Common myeloid progenitor, CD34-positive (primary cell): ENCODE results near the gene JUND. TPM values are rescaled to one million over a fixed set of nuclear protein-coding genes. Genes with fewer than 3 reads are reported as not detected.
"Not testable (repeated sequence)": the region's sequence is repeated elsewhere in the genome, so short reads cannot be mapped to it uniquely, and the experiment has no call there.

Source experiments
- CTCF ChIA-PET: fragments of 350-600 bp; sonication (Branson Sonifier 250); formaldehyde crosslinking; loops from one replicate; lab custom pipeline; 2021; ENCODE audit warnings: antibody characterized with exemption; lab: Charles Lee
- POLR2A ChIA-PET: fragments of 350-600 bp; sonication (Branson Sonifier 250); formaldehyde crosslinking; loops from one replicate; lab custom pipeline; 2021; ENCODE audit warnings: antibody characterized with exemption; lab: Charles Lee
- DNase-seq, 3 donors: peaks; one replicate each; pipeline versions ENCODE4 v3.0.0 to v3.0.0-alpha.2; 2013
- H3K27ac ChIP-seq, 2 experiments: 1 replicate in 1 of 2; 2 replicates in 1 of 2; pipeline ENCODE4 v1.7.0; 2013; ENCODE audit warnings: inconsistent platforms in 2 of 2, low read length in 2 of 2, mild to moderate bottlenecking in 2 of 2, low read depth in 1 of 2, moderate library complexity in 1 of 2; ENCODE audit not compliant: severe bottlenecking in 2 of 2, insufficient read depth in 1 of 2, poor library complexity in 1 of 2
- H3K27me3 ChIP-seq, 5 experiments: replicated peaks in 2 of 5; 1 replicate in 3 of 5; 2 replicates in 2 of 5; pipeline versions ENCODE4 v1.6.1 to v1.7.0; 2013; ENCODE audit warnings: low read length in 4 of 5, mild to moderate bottlenecking in 2 of 5, moderate library complexity in 2 of 5, inconsistent platforms in 1 of 5; ENCODE audit not compliant: insufficient read depth in 5 of 5, control insufficient read depth in 4 of 5
- H3K36me3 ChIP-seq, 4 experiments: 1 replicate in 2 of 4; 2 replicates in 2 of 4; pipeline versions ENCODE4 v1.6.1 to v1.7.0; 2013; ENCODE audit warnings: low read length in 3 of 4, control low read depth in 1 of 4, mild to moderate bottlenecking in 1 of 4; ENCODE audit not compliant: control insufficient read depth in 4 of 4, insufficient read depth in 4 of 4
- H3K4me1 ChIP-seq, 4 experiments: 1 replicate in 3 of 4; 2 replicates in 1 of 4; pipeline versions ENCODE4 v1.6.1 to v1.7.1; 2013; ENCODE audit warnings: low read length in 3 of 4, mild to moderate bottlenecking in 3 of 4, control low read depth in 1 of 4, inconsistent platforms in 1 of 4, moderate library complexity in 1 of 4; ENCODE audit not compliant: control insufficient read depth in 4 of 4, insufficient read depth in 4 of 4; ENCODE audit errors: control extremely low read depth in 1 of 4
- H3K4me3 ChIP-seq, 7 experiments: 1 replicate in 4 of 7; 2 replicates in 3 of 7; pipeline versions ENCODE4 v1.5.1 to v1.7.0; 2013; ENCODE audit warnings: mild to moderate bottlenecking in 7 of 7, low read length in 6 of 7, moderate library complexity in 6 of 7, inconsistent platforms in 2 of 7, low read depth in 2 of 7, control low read depth in 1 of 7; ENCODE audit not compliant: insufficient read depth in 4 of 7, control insufficient read depth in 1 of 7; ENCODE audit errors: extremely low read depth in 1 of 7
- H3K9me3 ChIP-seq, 5 experiments: 1 replicate in 4 of 5; 2 replicates in 1 of 5; pipeline versions ENCODE4 v1.6.1 to v1.7.1; 2013; ENCODE audit warnings: low read length in 4 of 5, mild to moderate bottlenecking in 2 of 5, inconsistent platforms in 1 of 5, low read depth in 1 of 5, moderate library complexity in 1 of 5; ENCODE audit not compliant: control insufficient read depth in 4 of 5, insufficient read depth in 2 of 5; ENCODE audit errors: control extremely low read depth in 1 of 5
- WGBS: methylation state at CpG from one replicate; pipeline ENCODE4 v1.1.5; 2013; ENCODE audit not compliant: insufficient coverage; 5-methylcytosine and 5-hydroxymethylcytosine counted together
- polyA plus RNA-seq: library from polyadenylated mRNA; unstranded; fragments of 120-200 nt; gene quantifications from one replicate; pipeline ENCODE4 v1.2.1, GENCODE V29; 2013

The JUND gene
- polyA plus RNA-seq, result 901 TPM

DNA sequence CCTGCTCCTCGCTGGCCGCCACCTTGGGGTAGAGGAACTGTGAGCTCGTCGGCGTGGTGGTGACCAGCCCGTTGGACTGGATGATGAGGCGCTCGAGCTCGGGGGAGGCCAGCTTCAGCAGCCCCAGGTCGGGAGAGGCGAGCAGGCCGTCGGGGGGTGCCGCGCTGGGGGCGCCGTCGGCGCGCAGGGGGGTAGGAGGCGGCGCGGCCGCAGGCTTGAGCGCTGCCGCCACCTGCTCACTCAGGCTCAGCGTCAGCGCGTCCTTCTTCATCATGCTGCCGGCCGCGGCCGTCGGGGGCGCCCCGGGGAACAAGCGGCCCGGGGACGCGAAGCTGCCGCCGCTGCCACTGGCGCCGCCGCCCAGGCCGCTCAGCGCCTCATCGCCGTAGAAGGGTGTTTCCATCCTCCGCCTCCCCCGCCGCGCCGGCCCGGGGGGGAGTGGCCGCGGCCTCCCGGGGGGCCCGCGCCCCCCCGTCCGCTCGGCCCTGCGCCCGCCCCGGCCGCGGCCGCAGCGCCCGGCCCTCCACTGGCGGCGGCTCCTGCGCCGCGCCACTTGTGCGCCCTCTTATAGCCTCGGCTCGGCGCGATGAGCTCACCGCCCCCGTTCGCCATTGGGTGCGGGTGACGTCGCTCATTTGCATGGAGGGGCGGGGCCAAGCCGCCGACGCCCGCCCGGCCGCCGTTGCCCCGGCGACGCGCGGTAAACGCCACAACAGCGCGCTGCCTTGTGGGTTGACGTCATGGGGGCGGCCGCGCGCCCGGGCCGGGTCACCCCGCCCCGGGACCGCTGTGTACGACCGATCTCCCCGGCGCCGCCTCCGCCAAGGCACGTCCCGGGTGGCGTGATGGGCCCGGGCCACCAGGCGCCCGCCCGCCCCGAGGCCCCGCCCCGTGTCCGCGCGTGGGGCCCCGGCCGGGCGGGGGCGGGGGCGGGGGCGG lies at the start of gene JUND:
Gene JUND, minus strand, starts transcription at position 541 of the 939 bp plus-strand sequence. Its CDS starts 138 bp downstream, at position 403.
- Histone ChIP-seq H3K27ac (peak within 1 kb of the TSS; percentile 98 to 99), H3K9me3 (no peaks in the 10 kb centered on the region), H3K4me3 (peak within 1 kb of the TSS; percentile 86 to 100 (median 99)), H3K4me1 (peaks cover 3 to 42% (median 25%) of the 10 kb centered on the region in 4 experiments), H3K27me3 (no peaks in the 10 kb centered on the region), H3K36me3 (peaks cover 3 to 18% (median 11%) of the 10 kb centered on the region in 4 experiments)
- ChIA-PET CTCF (interaction anchor here (0.6 to 16.0 kb wide), 10 partner anchors 10 to 998 kb away, joined by 3 to 354 read pairs (median 4); partner anchors contain the start of genes LSM4 and SSBP4), POLR2A (interaction anchor here (0.6 to 6.8 kb wide), 21 partner anchors 11 to 331 kb away, joined by 3 to 217 read pairs (median 5); partner anchors contain the start of genes LSM4 and MPV17L2)
- under 1% methylated on average over 94 of the region's 138 CpGs for WGBS
- peak; percentile 98 to 99 (median 99) for DNase-seq

DNA sequence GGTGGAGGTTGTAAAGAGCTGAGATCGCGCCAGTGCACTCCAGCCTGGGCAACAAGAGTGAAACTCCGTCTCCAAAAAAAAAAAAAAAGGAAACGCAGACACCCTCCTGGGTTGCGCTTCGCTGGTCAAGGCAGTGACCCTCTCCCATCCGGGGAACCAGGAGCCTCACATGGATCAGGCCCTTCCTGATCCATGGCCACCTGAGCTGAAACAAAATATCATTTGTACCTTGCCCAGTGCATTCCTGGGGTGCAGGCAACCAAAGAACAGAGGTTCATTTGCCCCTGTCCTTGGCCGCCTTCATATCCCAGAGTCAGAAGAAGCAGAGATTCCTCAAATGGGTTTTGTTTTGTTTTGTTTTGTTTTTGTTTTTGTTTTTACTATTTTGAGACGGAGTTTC lies 49.4 kb upstream of the JUND start:
- Histone ChIP-seq H3K9me3 (no peaks in the 10 kb centered on the region), H3K36me3 (no peaks in the 10 kb centered on the region), H3K27me3 (no peaks in the 10 kb centered on the region), H3K4me1 (peaks cover 2 to 9% (median 5%) of the 10 kb centered on the region in 4 experiments), H3K4me3 (no peak overlapping the region), H3K27ac (no peak overlapping the region)
- WGBS, result 86% methylated on average over 7 of the region's 9 CpGs
- ChIA-PET CTCF (interaction anchor here (1.1 to 17.7 kb wide), 3 partner anchors 8 to 56 kb away, joined by 3 to 354 read pairs (median 60); partner anchors contain the start of genes IQCN, JUND and PGPEP1), POLR2A (interaction anchor here (0.6 to 3.3 kb wide), 2 partner anchors 50 to 179 kb away, joined by 3 to 25 read pairs; partner anchors contain the start of gene JUND)
- DNase-seq, result no peak

DNA sequence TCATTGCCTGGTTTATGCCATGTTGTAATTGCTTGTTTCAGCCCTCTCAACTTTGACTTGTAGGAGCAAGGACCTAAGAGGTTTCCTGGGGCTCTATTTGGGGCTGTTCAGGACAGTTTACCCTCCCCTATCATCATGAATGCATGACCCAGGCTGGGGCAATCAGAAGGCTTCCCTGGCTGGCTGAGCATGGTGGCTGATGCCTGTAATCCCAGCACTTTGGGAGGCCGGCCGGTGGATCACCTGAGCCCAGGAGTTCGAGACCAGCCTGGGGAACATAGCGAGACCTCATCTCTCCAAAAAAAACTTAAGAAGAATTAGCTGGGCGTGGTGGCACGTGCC lies 47.6 kb upstream of the JUND start:
- Histone ChIP-seq H3K4me1 (peaks cover 2 to 14% (median 7%) of the 10 kb centered on the region in 4 experiments), H3K4me3 (peak overlapping the region in 3 of 7 experiments; percentile 51 to 77 (median 55)), H3K9me3 (no peaks in the 10 kb centered on the region), H3K27ac (peak overlapping the region in 1 of 2 experiments; percentile 52), H3K27me3 (no peaks in the 10 kb centered on the region), H3K36me3 (no peaks in the 10 kb centered on the region)
- WGBS, result 100% methylated on average over 2 of the region's 6 CpGs
- ChIA-PET POLR2A (interaction anchor here (0.7 to 3.3 kb wide), 4 partner anchors 24 to 108 kb away, joined by 3 to 25 read pairs (median 7); partner anchors contain the start of gene JUND), CTCF (interaction anchor here (0.8 to 17.7 kb wide), 20 partner anchors 10 to 177 kb away, joined by 3 to 354 read pairs (median 3); partner anchors contain the start of genes IQCN, JUND and PGPEP1)
- DNase-seq, result no peak

GRCh38 chr19:18328340-18329034 lies 47.1 kb upstream of the JUND start:
- CTCF ChIA-PET, result interaction anchor here (0.8 to 17.7 kb wide), 21 partner anchors 10 to 177 kb away, joined by 3 to 354 read pairs (median 3); partner anchors contain the start of genes IQCN, JUND and PGPEP1
- peaks cover 6 to 19% (median 12%) of the 10 kb centered on the region in 4 experiments for H3K4me1 ChIP-seq
- H3K36me3 ChIP-seq, result no peaks in the 10 kb centered on the region
- WGBS, result 0% methylated on average over 8 of the region's 9 CpGs
- no peaks in the 10 kb centered on the region for H3K27me3 ChIP-seq
- POLR2A ChIA-PET, result interaction anchor here (0.7 to 3.3 kb wide), 4 partner anchors 23 to 108 kb away, joined by 3 to 25 read pairs (median 7); partner anchors contain the start of gene JUND
- peak overlapping the region in 1 of 2 experiments; percentile 52 for H3K27ac ChIP-seq
- DNase-seq, result peak; percentile 93 to 96 (median 94)
- H3K4me3 ChIP-seq, result peak overlapping the region; percentile 11 to 77 (median 55)
- H3K9me3 ChIP-seq, result no peaks in the 10 kb centered on the region

DNA sequence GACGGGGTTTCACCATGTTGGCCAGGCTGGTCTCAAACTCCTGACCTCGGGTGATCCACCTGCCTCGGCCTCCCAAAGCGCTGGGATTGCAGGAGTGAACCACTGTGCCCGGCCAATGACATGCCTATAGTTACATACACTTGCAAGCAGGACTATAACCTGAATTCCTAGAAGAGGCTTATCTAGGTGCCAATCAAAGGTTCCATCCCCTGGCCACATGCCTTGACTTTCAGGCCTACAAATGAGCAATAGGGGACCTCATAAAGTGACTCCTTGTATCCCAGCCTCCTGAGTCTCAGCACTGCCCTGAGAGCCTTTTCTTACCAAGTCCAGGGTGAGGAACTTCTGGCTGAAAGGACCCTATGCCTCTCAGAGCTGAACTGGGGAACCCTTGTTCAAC lies 45.4 kb upstream of the JUND start:
- Histone ChIP-seq H3K4me1 (peaks cover 16 to 32% (median 25%) of the 10 kb centered on the region in 4 experiments), H3K27ac (no peak overlapping the region), H3K36me3 (no peaks in the 10 kb centered on the region), H3K27me3 (no peaks in the 10 kb centered on the region), H3K4me3 (no peak overlapping the region), H3K9me3 (no peaks in the 10 kb centered on the region)
- no peak for DNase-seq
- POLR2A ChIA-PET, result interaction anchor here (0.6 to 1.8 kb wide), 4 partner anchors 35 to 84 kb away, joined by 3 to 4 read pairs (median 3); no protein-coding TSS in a partner anchor
- WGBS, result 96% methylated on average over 4 of the region's 5 CpGs
- CTCF ChIA-PET, result interaction anchor here (1.1 to 17.7 kb wide), 7 partner anchors 12 to 121 kb away, joined by 3 to 354 read pairs (median 4); partner anchors contain the start of genes IQCN, JUND and PGPEP1

DNA sequence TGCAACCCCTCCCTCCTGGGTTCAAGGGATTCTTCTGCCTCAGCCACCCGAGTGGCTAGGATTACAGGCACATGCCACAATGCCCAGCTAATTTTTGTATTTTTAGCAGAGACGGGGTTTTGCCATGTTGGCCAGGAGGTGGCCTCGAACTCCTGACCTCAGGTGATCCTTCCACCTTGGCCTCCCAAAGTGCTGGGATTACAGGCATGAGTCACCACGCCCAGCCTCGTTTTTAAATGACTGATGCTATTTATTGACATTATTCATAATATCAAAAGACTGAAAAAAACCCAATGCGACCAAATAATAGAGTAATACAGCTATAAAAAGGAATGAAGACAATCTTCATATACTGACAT lies 42.9 kb upstream of the JUND start:
- ChIA-PET POLR2A (interaction anchor here (10.1 kb wide), 1 partner anchor 45 kb away, joined by 217 read pairs; the partner anchor contains the start of gene JUND), CTCF (interaction anchor here (0.8 to 17.7 kb wide), 6 partner anchors 11 to 126 kb away, joined by 3 to 354 read pairs (median 3); partner anchors contain the start of genes IQCN, JUND and PGPEP1)
- Histone ChIP-seq H3K27ac (peak overlapping the region in 1 of 2 experiments; percentile 89), H3K4me1 (peaks cover 16 to 56% (median 49%) of the 10 kb centered on the region in 4 experiments)
- not testable (repeated sequence) for DNase-seq, H3K27me3 ChIP-seq, H3K36me3 ChIP-seq, H3K4me3 ChIP-seq, H3K9me3 ChIP-seq
- WGBS, result 87% methylated on average over 2 of the region's 6 CpGs
